HepG2 (cell line): ENCODE measurements around the gene MIDN. TPM values are rescaled to one million over a fixed set of nuclear protein-coding genes. Genes with fewer than 3 reads are reported as not detected.

Source experiments
- CTCF ChIP-seq: sonication (generic); formaldehyde crosslinking; IDR thresholded peaks from 2 replicates; pipeline ENCODE4 v1.5.0; 2020; ENCODE audit warnings: mild to moderate bottlenecking, missing genetic modification reagents, moderate library complexity
- DPF2 ChIP-seq: sonication (generic); formaldehyde crosslinking; IDR thresholded peaks from 2 replicates; pipeline ENCODE4 v1.4.0; 2020; ENCODE audit warnings: mild to moderate bottlenecking, low read depth, missing genetic modification reagents, borderline replicate concordance
- HNRNPH1 ChIP-seq: fragments of 200-400 bp; formaldehyde crosslinking; optimal IDR thresholded peaks from 2 replicates; pipeline ENCODE3; 2017; ENCODE audit warnings: mild to moderate bottlenecking, low read depth, low read length
- LCORL ChIP-seq, 2 experiments: fragments of 450-650 bp in 1 of 2; sonication (generic) in 1 of 2; formaldehyde crosslinking in 1 of 2; IDR thresholded peaks; 2 replicates each; pipeline versions ENCODE4 v1.5.0 to v1.6.1; 2017 to 2020; ENCODE audit warnings: antibody characterized with exemption in 1 of 2, missing genetic modification reagents in 1 of 2
- LRRFIP1 ChIP-seq: sonication (generic); formaldehyde crosslinking; conservative IDR thresholded peaks from 2 replicates; pipeline ENCODE4 v1.4.0; 2020; ENCODE audit warnings: missing genetic modification reagents
- MIER3 ChIP-seq: IDR thresholded peaks from 2 replicates; pipeline ENCODE4 v1.6.1; 2016; ENCODE audit warnings: missing compliant biosample characterization, borderline replicate concordance
- MTF1 ChIP-seq: sonication (generic); formaldehyde crosslinking; IDR thresholded peaks from 2 replicates; pipeline ENCODE4 v1.5.0; 2020; ENCODE audit warnings: missing genetic modification reagents
- NBN ChIP-seq: fragments of 450-650 bp; conservative IDR thresholded peaks from 2 replicates; pipeline ENCODE4 v1.6.1; 2017
- RFX3 ChIP-seq: IDR thresholded peaks from 2 replicates; pipeline ENCODE4 v1.6.1; 2016; ENCODE audit warnings: missing biosample characterization, missing genetic modification reagents
- SMC3 ChIP-seq: IDR thresholded peaks from 2 replicates; pipeline ENCODE4 v1.6.1; 2011; ENCODE audit warnings: low read length, improper control_type of control experiment
- SRY ChIP-seq: sonication (generic); formaldehyde crosslinking; IDR thresholded peaks from 2 replicates; pipeline ENCODE4 v1.8.0; 2022; ENCODE audit warnings: mild to moderate bottlenecking, missing genetic modification reagents
- STAT5B ChIP-seq: sonication (generic); formaldehyde crosslinking; IDR thresholded peaks from 2 replicates; pipeline ENCODE4 v1.4.0; 2020; ENCODE audit warnings: missing genetic modification reagents
- TBL1XR1 ChIP-seq: fragments of 150-350 bp; IDR thresholded peaks from 2 replicates; pipeline ENCODE4 v1.6.1; 2014; ENCODE audit warnings: borderline replicate concordance, low read length; ENCODE audit not compliant: partially characterized antibody
- TEAD2 ChIP-seq: sonication (generic); formaldehyde crosslinking; IDR thresholded peaks from 2 replicates; pipeline ENCODE4 v1.9.0; 2021; ENCODE audit warnings: missing genetic modification reagents
- XRCC5 ChIP-seq: fragments of 200-400 bp; formaldehyde crosslinking; optimal IDR thresholded peaks from 2 replicates; pipeline ENCODE3; 2017; ENCODE audit warnings: mild to moderate bottlenecking, low read length
- ZFP1 ChIP-seq: IDR thresholded peaks from 2 replicates; pipeline ENCODE4 v1.6.1; 2016
- ZNF18 ChIP-seq: sonication (generic); formaldehyde crosslinking; IDR thresholded peaks from 2 replicates; pipeline ENCODE4 v1.8.0; 2022; ENCODE audit warnings: mild to moderate bottlenecking, missing genetic modification reagents; ENCODE audit not compliant: insufficient replicate concordance
- ZNF260 ChIP-seq: sonication (generic); formaldehyde crosslinking; IDR thresholded peaks from 2 replicates; pipeline ENCODE4 v1.4.0; 2020; ENCODE audit warnings: missing genetic modification reagents, low read depth, mild to moderate bottlenecking, borderline replicate concordance
- ZNF547 ChIP-seq: sonication (generic); formaldehyde crosslinking; IDR thresholded peaks from 2 replicates; pipeline ENCODE4 v1.5.1; 2020; ENCODE audit warnings: mild to moderate bottlenecking, missing genetic modification reagents
- ZNF577 ChIP-seq: sonication (generic); formaldehyde crosslinking; IDR thresholded peaks from 2 replicates; pipeline ENCODE4 v1.4.0; 2020; ENCODE audit warnings: mild to moderate bottlenecking, low read depth, missing genetic modification reagents, borderline replicate concordance
- ZNF674 ChIP-seq: sonication (generic); formaldehyde crosslinking; IDR thresholded peaks from 2 replicates; pipeline ENCODE4 v1.5.0; 2020; ENCODE audit warnings: low read depth, mild to moderate bottlenecking, missing genetic modification reagents
- ZNF709 ChIP-seq: sonication (generic); formaldehyde crosslinking; IDR thresholded peaks from 2 replicates; pipeline ENCODE4 v1.5.0; 2020; ENCODE audit warnings: mild to moderate bottlenecking, missing genetic modification reagents
- ZNF776 ChIP-seq: sonication (generic); formaldehyde crosslinking; IDR thresholded peaks from 2 replicates; pipeline ENCODE4 v1.4.0; 2020; ENCODE audit warnings: mild to moderate bottlenecking, missing genetic modification reagents
- ZNF891 ChIP-seq: sonication (generic); formaldehyde crosslinking; IDR thresholded peaks from 2 replicates; pipeline ENCODE4 v1.5.0; 2020; ENCODE audit warnings: mild to moderate bottlenecking, missing genetic modification reagents
- ZSCAN22 ChIP-seq: sonication (generic); formaldehyde crosslinking; IDR thresholded peaks from 2 replicates; pipeline ENCODE4 v1.4.0; 2020; ENCODE audit warnings: mild to moderate bottlenecking, missing genetic modification reagents
- ZSCAN9 ChIP-seq: IDR thresholded peaks from 2 replicates; pipeline ENCODE4 v1.6.1; 2016; ENCODE audit warnings: borderline replicate concordance
- polyA plus RNA-seq, 8 experiments: library from polyadenylated mRNA; depleted of rRNA in 3 of 8; stranded (reverse) in 7 of 8; unstranded in 1 of 8; fragments of >200 nt; fragmentation: Illumina TruSeq in 4 of 8; extraction: Trizol in 4 of 8; gene quantifications; 2 replicates each; pipeline versions ENCODE4 v1.2.1 to v1.2.3, GENCODE V29; 2011 to 2016; ENCODE audit warnings: low read depth in 4 of 8, missing spikeins in 1 of 8, mixed read lengths in 1 of 8; ENCODE audit not compliant: insufficient read depth in 1 of 8
- total RNA-seq, 5 experiments: library from RNA; depleted of rRNA; stranded (reverse); fragments of >200 nt; fragmentation: Illumina TruSeq; extraction: Trizol; gene quantifications; 2 replicates each; pipeline ENCODE4 v1.2.3, GENCODE V29; 2016; ENCODE audit warnings: low read depth in 1 of 5
- TF ChIP-seq, protein P1 (sequence below): sonication (generic); formaldehyde crosslinking; IDR thresholded peaks from 2 replicates; pipeline ENCODE4 v1.4.0; 2020; ENCODE audit warnings: mild to moderate bottlenecking, missing genetic modification reagents

Gene MIDN
- total and polyA plus RNA-seq, 2 of the 13 experiments (the other 11 are each of a cell fraction or from before 2014, with no cell fraction given): 8.4 to 18.0 TPM

GRCh38 chr19:1248139-1248785 lies at the start of gene MIDN (continued):
- TF ChIP-seq SRY (no peak; the same call in 1 of the 2 replicates), ZNF674 (CRISPR knock-in tag) (no peak), NBN (no peak), MIER3 (no peak), DPF2 (CRISPR knock-in tag) (0 out of 2 replicates have a peak, but pooled peaks have one; percentile 21), STAT5B (CRISPR knock-in tag) (no peak), RFX3 (CRISPR knock-in tag) (no peak), LRRFIP1 (CRISPR knock-in tag) (no peak), ZNF547 (CRISPR knock-in tag) (peak; percentile 50; the same call in 1 of the 2 replicates), ZNF577 (no peak), LCORL (IDR thresholded peaks at IDR 0.05) (no peak), LCORL (CRISPR knock-in tag; IDR thresholded peaks at IDR 0.05) (0 out of 2 replicates have a peak, but pooled peaks have one; percentile 30), ZNF18 (CRISPR knock-in tag) (no peak), ZSCAN9 (CRISPR knock-in tag) (no peak), XRCC5 (peak; percentile 45), MTF1 (CRISPR knock-in tag) (no peak), CTCF (CRISPR knock-in tag) (peak; percentile 80), ZNF709 (CRISPR knock-in tag) (no peak), ZFP1 (CRISPR knock-in tag) (no peak), TBL1XR1 (no peak), ZSCAN22 (CRISPR knock-in tag) (no peak), TEAD2 (no peak), ZNF891 (CRISPR knock-in tag) (no peak), ZNF776 (CRISPR knock-in tag) (no peak), ZNF260 (no peak), HNRNPH1 (no peak), SMC3 (no peak)
- TF ChIP-seq, protein P1, sequence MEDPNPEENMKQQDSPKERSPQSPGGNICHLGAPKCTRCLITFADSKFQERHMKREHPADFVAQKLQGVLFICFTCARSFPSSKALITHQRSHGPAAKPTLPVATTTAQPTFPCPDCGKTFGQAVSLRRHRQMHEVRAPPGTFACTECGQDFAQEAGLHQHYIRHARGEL: no peak
